GM13976 (cell line): ENCODE data around the gene FBP1.

ENCODE experiments used
- DNase-seq: peaks from one replicate; pipeline ENCODE4 v3.0.0; 2012; ENCODE audit warnings: low spot score
- CTCF ChIP-seq: IDR thresholded peaks from 2 replicates; pipeline ENCODE4 v1.5.1; 2012; ENCODE audit warnings: borderline replicate concordance, mild to moderate bottlenecking; ENCODE audit not compliant: insufficient read depth; ENCODE audit errors: extremely low read depth, missing control alignments, control extremely low read depth
- in situ Hi-C: fragments of 300-500 bp; cut with MboI; formaldehyde crosslinking; loops from one replicate; pipeline ENCODE4 v1.12.0; 2022; ENCODE audit warnings: low sequenced_read_pairs, mixed read lengths, inconsistent platforms; ENCODE audit not compliant: unreplicated experiment

Gene FBP1

DNA sequence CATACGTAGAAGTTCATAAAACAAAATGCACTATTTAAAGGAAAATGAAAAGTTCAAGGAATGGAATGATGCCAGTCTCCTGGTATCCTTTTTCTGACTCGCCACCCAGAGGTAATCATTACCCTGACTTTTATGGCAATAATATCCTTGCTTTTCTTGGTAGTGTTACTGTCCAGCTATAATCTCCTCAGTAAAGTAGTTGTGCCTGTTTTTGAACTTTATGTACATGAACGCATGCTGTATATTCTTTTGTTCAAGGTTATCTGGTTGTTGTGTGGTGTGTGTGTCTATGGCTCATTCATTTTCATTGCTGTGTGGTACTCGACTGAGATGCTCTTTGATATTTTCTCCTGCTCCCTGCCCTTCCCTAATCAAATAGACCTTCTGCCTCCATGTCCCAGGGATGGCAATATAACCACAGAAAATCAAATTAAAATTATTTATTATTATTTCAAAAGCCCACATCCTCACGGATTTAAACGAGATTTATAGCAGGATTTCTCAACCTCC is 29.2 kb upstream of the FBP1 start:
- DNase-seq, result no peak
- in situ Hi-C loops, result no loop called here
- no peak for TF ChIP-seq CTCF

DNA sequence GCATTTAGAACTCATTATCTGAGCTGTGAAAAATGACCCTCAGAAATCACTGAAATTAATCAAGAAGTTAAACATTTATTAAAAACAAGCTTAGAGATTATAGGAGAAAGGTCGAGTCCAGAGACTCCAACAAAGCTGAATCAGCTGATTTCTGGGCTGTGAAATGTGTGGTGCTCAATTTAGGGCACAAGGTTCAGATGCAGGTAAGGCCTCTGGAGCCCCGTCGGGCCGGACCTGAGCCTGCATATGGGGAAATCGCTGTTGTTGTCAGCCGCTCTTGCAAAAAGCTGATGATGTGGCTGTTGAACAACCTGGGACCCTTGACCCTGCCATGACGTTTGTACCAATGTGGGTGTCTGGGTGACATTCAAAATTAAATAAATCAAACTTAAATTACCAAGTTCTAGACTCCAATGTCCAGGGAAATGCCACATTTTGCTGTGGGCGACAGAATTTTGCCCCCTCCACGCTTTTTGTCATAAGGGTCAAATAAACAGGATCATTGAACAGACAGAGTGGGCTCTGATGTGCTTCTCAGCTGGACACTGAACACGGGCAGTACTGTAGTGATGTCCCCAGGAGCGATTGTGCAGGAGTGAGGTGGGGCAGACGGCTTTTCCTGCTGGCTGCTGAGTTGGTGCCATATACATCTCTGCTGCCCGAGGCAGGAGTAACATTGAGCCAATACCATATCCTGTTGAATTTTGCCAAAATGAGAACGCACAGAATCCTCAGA is 27.2 kb upstream of the FBP1 start:
- DNase-seq, result no peak
- no peak for TF ChIP-seq CTCF
- in situ Hi-C loops, result no loop called here

- no peak for DNase-seq
- in situ Hi-C loops, result no loop called here
Observed at GRCh38 chr9:94665613-94666012, 26.3 kb upstream of the FBP1 start.

GRCh38 chr9:94664801-94665200 is 25.5 kb upstream of the FBP1 start:
- in situ Hi-C loops, result no loop called here
- no peak for DNase-seq
- no peak for TF ChIP-seq CTCF

More at GRCh38 chr9:94665613-94666012, 26.3 kb upstream of the FBP1 start:
- no peak for TF ChIP-seq CTCF

DNA sequence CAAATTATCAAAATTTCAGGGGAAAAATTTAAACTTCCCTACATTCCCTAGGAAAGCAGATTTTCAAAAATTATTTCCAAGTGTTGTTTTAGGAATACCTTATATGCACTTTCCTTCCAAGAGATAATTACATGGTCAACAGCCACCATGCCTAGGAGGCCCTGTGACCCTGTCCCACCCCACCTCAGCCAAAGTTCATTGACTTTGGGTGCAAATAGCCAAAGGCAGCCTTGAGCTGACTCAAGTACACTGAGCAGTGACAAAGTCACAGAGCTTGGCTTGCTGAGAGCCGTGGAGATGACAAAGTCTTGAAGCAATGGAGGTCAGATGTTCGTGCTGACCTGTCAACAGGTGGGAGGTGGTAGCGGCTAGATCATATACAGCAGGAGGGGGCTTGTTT is 24.3 kb upstream of the FBP1 start:
- no peak for DNase-seq
- in situ Hi-C loops, result no loop called here
- no peak for TF ChIP-seq CTCF

GRCh38 chr9:94663140-94663539 is 23.8 kb upstream of the FBP1 start:
- DNase-seq, result no peak
- in situ Hi-C loops, result no loop called here
- no peak for TF ChIP-seq CTCF

DNA sequence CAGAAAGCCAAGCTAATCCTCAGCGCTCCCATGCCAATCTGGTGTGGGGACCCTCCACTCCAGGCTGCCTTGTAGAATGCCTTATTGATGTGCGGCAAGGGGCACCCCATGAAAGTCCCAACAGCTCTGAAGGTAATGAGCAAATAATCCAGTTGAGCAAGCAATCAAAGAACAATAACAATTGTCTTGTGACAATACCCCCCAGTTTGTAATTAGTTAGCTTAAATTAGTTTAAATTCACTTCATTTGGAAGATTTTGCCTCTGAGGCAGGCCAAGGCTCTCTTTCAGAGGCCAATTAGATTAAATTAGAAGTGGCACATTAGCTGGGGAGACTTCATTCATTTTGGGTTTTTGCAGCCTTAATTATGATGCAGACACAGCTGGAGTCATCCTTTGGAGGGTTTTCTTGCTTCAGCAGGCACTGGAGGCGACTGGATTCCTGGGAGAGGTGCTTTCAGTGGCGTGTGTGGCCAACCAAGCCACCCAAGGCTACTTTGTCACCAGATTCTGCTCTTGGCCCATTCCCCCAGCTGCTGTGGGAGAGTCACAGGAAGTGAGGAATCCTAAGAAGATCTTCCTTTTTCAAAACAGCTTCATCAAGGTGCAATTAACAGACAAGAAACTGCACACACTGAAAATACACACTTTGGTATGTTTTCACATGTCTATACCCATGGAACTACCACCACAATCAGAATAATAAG is 17.9 kb upstream of the FBP1 start:
- in situ Hi-C loops, result no loop called here
- no peak for DNase-seq
- no peak for TF ChIP-seq CTCF
